Vagina (tissue), 2 donors: ENCODE data around the gene MIGA2. TPM values are rescaled to one million over a fixed set of nuclear protein-coding genes. Genes with fewer than 3 reads are reported as not detected.

ENCODE experiments used
- DNase-seq, 2 donors: peaks; one replicate each; pipeline ENCODE4 v3.0.0-alpha.2; 2017; ENCODE audit errors: extremely low spot score in 2 of 2
- H3K27ac ChIP-seq: fragments of 200-600 bp; sonication (generic); one replicate; pipeline ENCODE4 v1.5.1; 2019
- H3K27me3 ChIP-seq: fragments of 200-600 bp; sonication (generic); one replicate; pipeline ENCODE4 v1.5.1; 2019
- H3K36me3 ChIP-seq, 2 donors: fragments of 200-600 bp; sonication (generic); one replicate each; pipeline ENCODE4 v1.5.1; 2017 to 2019
- H3K4me1 ChIP-seq: fragments of 200-600 bp; sonication (generic); one replicate; pipeline ENCODE4 v1.5.1; 2019
- H3K4me3 ChIP-seq, 2 donors: fragments of 200-600 bp; sonication (generic); 1 replicate in 1 of 2; 2 replicates in 1 of 2; pipeline ENCODE4 v1.5.1; 2016 to 2019
- H3K9me3 ChIP-seq: fragments of 200-600 bp; sonication (generic); one replicate; pipeline ENCODE4 v1.5.1; 2019
- POLR2A ChIP-seq, 2 donors: fragments of 450-650 bp; IDR thresholded peaks; one replicate each; pipeline ENCODE4 v1.6.1; 2017; ENCODE audit warnings: antibody characterized with exemption in 2 of 2, mild to moderate bottlenecking in 2 of 2, moderate library complexity in 2 of 2
- POLR2AphosphoS5 ChIP-seq, 2 donors: sonication (generic); formaldehyde crosslinking; IDR thresholded peaks; one replicate each; pipeline ENCODE4 v1.9.0; 2017; ENCODE audit warnings: antibody characterized with exemption in 2 of 2, mild to moderate bottlenecking in 2 of 2, low read depth in 1 of 2; ENCODE audit not compliant: insufficient read depth in 1 of 2
- intact Hi-C: fragments of 100-400 bp; cut with DNase I; formaldehyde crosslinking; loops from one replicate; pipeline ENCODE4 v1.15.1; 2023
- total RNA-seq: library from RNA; depleted of rRNA; stranded (reverse); fragments of >200 nt; gene quantifications from one replicate; pipeline ENCODE4 v1.2.3, GENCODE V29; 2016
- TF ChIP-seq, protein P1 (sequence below), 3 experiments: fragments of 450-650 bp in 2 of 3; fragments of 200-600 bp in 1 of 3; sonication (generic) in 1 of 3; IDR thresholded peaks; one replicate each; pipeline ENCODE4 v1.5.1; 2017 to 2019; ENCODE audit warnings: antibody characterized with exemption in 3 of 3, mild to moderate bottlenecking in 2 of 3, moderate library complexity in 2 of 3

MIGA2 gene
- total RNA-seq, 1 donor from 2014 or later, result 35.1 TPM

DNA sequence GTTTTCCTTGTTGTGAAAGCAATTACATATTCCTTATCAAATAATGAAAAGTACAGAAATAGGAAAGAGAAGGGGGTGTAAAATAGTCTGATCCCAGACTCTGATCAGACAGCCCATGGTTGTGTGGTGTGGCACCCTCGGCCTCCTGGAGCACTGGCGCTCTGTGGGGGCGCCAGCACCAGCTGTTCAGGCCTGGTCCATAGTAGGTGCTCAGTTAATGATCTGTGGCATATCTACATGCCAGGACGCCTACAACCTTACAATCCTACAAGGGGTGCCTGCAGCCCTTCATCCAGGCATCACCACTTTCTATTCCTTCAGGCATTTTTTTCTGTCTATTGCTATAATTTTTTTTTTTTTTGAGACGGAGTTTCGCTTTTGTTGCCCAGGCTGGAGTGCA lies 16.6 kb downstream of the MIGA2 start:
- no peaks in the 10 kb centered on the region for H3K4me1 ChIP-seq
- no peak for DNase-seq
- no peak overlapping the region for H3K27ac ChIP-seq
- intact Hi-C loops, result no loop called here
- H3K9me3 ChIP-seq, result no peaks in the 10 kb centered on the region
- no peaks in the 10 kb centered on the region for H3K27me3 ChIP-seq
- no peak for TF ChIP-seq POLR2A (IDR thresholded peaks at IDR 0.05)
- TF ChIP-seq, protein P1, sequence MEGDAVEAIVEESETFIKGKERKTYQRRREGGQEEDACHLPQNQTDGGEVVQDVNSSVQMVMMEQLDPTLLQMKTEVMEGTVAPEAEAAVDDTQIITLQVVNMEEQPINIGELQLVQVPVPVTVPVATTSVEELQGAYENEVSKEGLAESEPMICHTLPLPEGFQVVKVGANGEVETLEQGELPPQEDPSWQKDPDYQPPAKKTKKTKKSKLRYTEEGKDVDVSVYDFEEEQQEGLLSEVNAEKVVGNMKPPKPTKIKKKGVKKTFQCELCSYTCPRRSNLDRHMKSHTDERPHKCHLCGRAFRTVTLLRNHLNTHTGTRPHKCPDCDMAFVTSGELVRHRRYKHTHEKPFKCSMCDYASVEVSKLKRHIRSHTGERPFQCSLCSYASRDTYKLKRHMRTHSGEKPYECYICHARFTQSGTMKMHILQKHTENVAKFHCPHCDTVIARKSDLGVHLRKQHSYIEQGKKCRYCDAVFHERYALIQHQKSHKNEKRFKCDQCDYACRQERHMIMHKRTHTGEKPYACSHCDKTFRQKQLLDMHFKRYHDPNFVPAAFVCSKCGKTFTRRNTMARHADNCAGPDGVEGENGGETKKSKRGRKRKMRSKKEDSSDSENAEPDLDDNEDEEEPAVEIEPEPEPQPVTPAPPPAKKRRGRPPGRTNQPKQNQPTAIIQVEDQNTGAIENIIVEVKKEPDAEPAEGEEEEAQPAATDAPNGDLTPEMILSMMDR (IDR thresholded peaks at IDR 0.05), result no peak
- TF ChIP-seq POLR2AphosphoS5 (IDR thresholded peaks at IDR 0.05; ENCODE audit: insufficient read depth in 1 of 2, low read depth in 1 of 2), result no peak
- H3K4me3 ChIP-seq, result no peak overlapping the region
- peaks cover 0 to 33% of the 10 kb centered on the region in 2 donors for H3K36me3 ChIP-seq

- no peak for DNase-seq
- Histone ChIP-seq H3K36me3 (peaks cover 0 to 25% of the 10 kb centered on the region in 2 donors), H3K27ac (no peak overlapping the region), H3K4me1 (no peaks in the 10 kb centered on the region), H3K4me3 (no peak overlapping the region), H3K9me3 (no peaks in the 10 kb centered on the region), H3K27me3 (no peaks in the 10 kb centered on the region)
- intact Hi-C loops, result no loop called here
- TF ChIP-seq POLR2A (IDR thresholded peaks at IDR 0.05), result no peak
- TF ChIP-seq, protein P1 (IDR thresholded peaks at IDR 0.05), result no peak
- no peak for TF ChIP-seq POLR2AphosphoS5 (IDR thresholded peaks at IDR 0.05; ENCODE audit: insufficient read depth in 1 of 2, low read depth in 1 of 2)
Observed at GRCh38 chr9:129054163-129054851, 17.9 kb downstream of the MIGA2 start.

DNA sequence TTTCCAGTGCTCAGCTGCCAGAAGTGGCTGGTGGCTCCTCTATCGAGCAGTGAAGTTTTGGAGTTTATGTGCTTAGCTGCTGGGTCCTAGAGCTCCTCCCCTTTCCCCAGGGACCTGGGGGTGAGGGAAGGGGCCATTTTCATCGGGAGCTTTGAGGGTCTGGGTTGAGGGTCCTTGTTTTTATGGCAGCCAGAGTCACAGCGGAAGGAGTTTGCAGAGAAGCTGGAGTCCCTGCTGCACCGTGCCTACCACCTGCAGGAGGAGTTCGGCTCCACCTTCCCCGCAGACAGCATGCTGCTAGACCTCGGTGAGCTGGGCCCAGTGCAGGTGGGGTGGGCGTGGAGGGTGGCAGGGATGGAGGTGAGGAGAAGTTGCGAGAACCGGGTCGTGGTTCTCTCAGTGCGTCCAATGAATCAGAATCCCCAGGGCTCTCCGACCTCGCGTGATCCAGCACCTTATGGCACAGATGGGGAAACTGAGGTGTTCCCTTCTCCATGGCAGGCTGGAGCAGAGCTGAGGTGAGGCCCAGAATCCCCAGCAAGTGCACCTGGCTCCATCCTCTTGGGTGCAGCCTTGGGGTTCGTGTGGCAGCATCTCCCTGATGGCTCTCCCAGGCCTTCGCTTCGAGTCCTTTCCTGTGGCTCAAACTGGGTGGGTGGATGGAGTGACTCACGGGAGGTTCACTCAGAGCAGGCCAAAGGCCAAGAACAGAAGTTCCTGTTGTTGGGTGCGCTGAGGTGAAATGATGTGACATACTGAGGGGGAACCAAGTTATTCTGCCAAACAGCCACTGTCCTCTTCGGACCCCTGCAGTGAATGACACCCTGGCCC lies 22.8 kb downstream of the MIGA2 start:
- no peaks in the 10 kb centered on the region for H3K9me3 ChIP-seq
- no peaks in the 10 kb centered on the region for H3K27me3 ChIP-seq
- DNase-seq, result no peak
- intact Hi-C loops, result no loop called here
- no peak overlapping the region for H3K4me3 ChIP-seq
- H3K4me1 ChIP-seq, result no peaks in the 10 kb centered on the region
- H3K36me3 ChIP-seq, result peaks cover 0 to 47% of the 10 kb centered on the region in 2 donors
- H3K27ac ChIP-seq, result no peak overlapping the region
- TF ChIP-seq POLR2AphosphoS5 (IDR thresholded peaks at IDR 0.05; ENCODE audit: insufficient read depth in 1 of 2, low read depth in 1 of 2) (no peak), POLR2A (IDR thresholded peaks at IDR 0.05) (no peak)
- TF ChIP-seq, protein P1 (IDR thresholded peaks at IDR 0.05), result no peak

GRCh38 chr9:129059796-129060785 lies 23.7 kb downstream of the MIGA2 start:
- Histone ChIP-seq H3K36me3 (peaks cover 0 to 55% of the 10 kb centered on the region in 2 donors), H3K27ac (no peak overlapping the region), H3K4me3 (no peak overlapping the region), H3K4me1 (no peaks in the 10 kb centered on the region), H3K27me3 (no peaks in the 10 kb centered on the region), H3K9me3 (no peaks in the 10 kb centered on the region)
- no peak for TF ChIP-seq POLR2A (IDR thresholded peaks at IDR 0.05)
- no peak for TF ChIP-seq POLR2AphosphoS5 (IDR thresholded peaks at IDR 0.05; ENCODE audit: insufficient read depth in 1 of 2, low read depth in 1 of 2)
- TF ChIP-seq, protein P1 (IDR thresholded peaks at IDR 0.05), result no peak
- intact Hi-C loops, result no loop called here
- DNase-seq, result no peak
